Measurements from ENCODE around the gene HPSE2.
"Not testable (repeated sequence)": the region's sequence is repeated elsewhere in the genome, so short reads cannot be mapped to it uniquely, and the experiment has no call there.

The HPSE2 gene

DNA sequence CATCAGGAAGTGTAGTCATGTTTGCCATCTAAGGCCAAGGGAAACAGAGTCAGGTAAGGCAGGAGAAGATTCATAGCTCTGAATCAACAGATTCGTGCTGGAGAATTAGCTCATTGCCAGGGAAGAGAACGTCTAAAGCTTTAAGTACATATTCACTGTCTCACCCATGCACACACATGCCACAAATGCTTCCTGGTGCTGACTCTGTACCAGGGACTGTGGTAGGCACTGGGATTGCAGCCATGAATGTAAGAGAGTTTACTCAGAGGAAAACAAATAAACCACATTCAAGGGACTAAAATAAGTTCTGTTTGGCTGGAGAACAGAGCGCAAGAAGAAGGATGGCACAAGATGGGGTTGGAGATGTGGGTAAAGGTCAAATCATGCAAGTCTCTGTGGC lies 699.1 kb downstream of the HPSE2 start:
- no peak for DNase-seq

DNA sequence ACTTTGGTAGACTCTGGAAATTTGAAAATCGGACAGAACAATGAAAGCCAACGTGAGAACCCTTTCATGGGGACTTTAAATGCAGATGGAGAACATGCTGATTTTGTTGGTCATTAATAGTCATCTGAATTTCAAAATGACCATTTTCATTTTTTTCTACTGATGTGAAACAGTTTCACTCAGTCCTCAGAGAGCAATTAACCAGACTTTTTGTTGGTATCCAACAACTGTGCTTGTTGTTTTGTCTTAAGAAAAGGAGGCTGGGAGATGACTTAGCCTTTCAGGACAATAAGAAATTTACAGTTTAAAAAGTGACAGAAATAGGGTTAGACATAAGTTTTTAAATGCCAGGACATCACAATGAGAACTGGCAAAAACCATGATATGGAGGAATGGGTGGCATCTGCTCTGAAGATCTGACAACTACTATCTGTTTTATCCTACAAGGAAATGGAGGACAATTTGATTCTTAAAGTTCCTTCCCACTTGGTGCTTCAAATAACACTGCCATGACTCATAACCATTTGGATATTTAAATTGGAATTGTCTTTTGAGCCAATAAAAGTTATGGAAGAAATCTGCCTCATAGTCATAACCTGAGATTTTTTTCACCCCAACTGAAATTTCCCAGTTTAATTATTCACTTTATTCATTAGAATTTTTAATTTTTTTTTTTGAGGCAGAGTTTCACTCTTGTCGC lies 701.8 kb downstream of the HPSE2 start:
- DNase-seq, result no peak

DNA sequence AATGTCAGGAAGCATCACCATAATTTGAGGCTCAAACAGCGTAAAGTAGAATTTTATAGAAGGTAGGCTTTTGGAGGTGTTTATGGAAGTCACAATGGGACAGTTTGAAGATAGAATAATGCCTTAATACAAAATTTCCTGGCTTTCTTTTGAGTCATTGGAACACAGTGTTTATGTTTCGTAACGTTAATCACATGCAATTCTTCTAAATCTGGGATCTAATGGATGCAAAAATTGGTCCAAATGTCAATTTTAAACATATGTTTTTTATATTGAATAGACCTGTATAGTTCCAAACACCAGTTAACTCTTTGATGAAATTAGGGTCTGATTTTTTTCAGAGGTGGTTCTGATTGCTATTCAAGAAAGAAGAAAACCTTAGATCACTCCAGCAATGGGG lies 702.4 kb downstream of the HPSE2 start:
- no peak for DNase-seq

DNA sequence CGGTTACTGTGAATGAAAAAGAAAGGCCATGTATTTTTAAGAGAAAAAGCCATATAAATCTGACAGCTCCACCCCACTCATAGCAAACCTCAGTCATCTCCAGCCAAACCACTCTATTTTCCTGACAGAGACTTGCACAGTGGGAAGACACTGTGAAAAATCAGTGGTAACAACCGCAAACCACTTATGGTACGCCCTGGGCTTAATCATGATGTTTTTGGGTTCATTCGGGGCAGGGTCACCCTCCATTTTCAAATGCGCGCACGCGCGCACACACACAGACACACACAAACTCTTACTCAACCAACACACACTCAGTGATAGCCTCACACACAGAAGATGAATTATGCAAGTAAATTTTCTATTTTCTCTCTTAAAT lies 706.9 kb downstream of the HPSE2 start:
- DNase-seq, result no peak

- no peak for DNase-seq
Measured at GRCh38 chr10:98528166-98528804, 707.4 kb downstream of the HPSE2 start.

GRCh38 chr10:98525969-98526368 lies 709.7 kb downstream of the HPSE2 start:
- no peak for DNase-seq

DNA sequence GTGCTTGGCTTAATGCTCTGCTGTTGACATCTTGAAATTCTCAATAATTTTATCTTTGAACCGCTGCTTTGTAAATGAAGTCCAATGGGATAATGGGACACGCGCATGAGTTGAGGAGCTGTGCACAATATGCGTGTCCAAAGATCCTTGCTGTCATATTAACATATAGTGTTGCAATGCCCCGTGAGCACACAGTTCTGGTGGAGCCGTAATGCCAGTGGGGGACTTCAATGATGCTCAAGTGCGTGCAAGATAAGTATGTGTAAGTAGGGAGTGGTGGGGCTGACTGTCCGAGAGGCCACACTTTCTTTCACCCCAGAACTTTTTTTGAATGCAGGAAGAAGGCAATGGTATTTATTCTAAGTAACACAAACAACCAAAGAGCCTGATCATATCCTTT lies 711.5 kb downstream of the HPSE2 start:
- DNase-seq, result no peak

GRCh38 chr10:98519841-98520240 lies 715.8 kb downstream of the HPSE2 start:
- DNase-seq, result no peak

GRCh38 chr10:98517672-98518071 lies 718.0 kb downstream of the HPSE2 start:
- no peak for DNase-seq

GRCh38 chr10:98516352-98516751 lies 719.3 kb downstream of the HPSE2 start:
- no peak for DNase-seq

DNA sequence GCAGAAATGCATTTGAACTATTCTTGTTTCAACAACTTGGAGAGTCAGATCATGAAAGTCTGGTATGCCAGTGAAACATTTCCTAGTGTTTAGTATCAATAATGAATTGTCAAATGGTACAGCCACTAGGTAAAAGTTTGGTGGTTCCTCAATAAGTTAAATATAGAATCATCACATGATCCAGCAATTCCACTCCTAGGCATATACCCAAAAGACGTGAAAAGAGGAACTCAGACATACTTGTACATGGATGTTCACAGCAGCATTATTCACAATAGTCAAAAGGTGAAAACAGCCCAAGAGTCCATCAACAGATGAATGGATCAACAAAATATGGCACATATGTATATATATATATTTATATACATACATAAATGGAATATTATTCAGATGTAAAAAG lies 721.9 kb downstream of the HPSE2 start:
- DNase-seq, result no peak

DNA sequence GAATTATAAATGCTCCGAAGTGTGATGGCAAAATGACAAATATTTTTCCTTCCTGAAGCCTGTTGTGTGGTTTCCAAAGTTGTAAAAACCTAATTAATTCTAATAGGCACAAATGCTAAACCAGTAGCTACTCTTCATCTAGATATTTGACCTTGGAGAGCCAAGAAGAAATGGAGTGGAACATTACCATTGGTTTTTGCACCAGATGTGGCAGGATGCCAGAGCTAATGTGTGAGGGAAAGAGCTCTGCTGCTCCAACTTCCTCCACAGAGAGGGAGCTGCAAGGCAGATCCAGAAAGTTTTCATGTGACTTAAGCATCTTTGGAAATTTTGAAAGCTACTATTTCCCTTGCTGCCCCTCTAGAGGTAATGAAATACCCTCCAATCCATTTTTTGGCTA lies 723.8 kb downstream of the HPSE2 start:
- DNase-seq, result no peak

DNA sequence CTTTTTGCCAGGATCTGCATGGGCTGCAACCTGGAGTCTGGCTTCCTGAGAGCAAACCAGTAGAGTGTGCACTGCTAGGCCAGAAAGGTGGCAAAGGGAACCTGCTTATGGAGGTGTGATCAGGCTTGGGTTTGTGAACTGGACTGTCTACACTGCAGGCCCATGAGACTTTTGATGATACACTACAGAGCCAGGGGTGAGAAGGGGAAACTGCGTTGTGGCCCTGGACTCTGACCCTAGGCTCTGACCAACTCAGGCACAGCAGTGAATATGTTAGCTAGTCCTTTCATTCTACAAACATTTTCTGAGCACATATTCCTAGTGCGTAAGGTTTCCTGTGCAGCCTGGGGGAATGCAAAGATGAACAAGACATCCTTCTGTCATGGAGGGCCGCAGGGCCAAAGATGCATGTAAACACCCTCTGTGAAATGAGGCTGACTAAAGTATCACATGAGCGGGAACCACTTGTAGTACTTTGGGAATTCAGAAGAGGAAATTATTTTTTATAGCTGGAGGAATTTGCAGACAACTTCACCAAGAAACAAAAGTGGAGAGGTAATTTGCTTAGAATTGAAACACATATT lies 725.1 kb downstream of the HPSE2 start:
- no peak for DNase-seq

- no peak for DNase-seq
Measured at GRCh38 chr10:98509745-98510144, 725.9 kb downstream of the HPSE2 start.

GRCh38 chr10:98502535-98502934 lies 733.1 kb downstream of the HPSE2 start:
- DNase-seq, result not testable (repeated sequence)

GRCh38 chr10:98492763-98493162 lies 742.9 kb downstream of the HPSE2 start:
- DNase-seq, result no peak

DNA sequence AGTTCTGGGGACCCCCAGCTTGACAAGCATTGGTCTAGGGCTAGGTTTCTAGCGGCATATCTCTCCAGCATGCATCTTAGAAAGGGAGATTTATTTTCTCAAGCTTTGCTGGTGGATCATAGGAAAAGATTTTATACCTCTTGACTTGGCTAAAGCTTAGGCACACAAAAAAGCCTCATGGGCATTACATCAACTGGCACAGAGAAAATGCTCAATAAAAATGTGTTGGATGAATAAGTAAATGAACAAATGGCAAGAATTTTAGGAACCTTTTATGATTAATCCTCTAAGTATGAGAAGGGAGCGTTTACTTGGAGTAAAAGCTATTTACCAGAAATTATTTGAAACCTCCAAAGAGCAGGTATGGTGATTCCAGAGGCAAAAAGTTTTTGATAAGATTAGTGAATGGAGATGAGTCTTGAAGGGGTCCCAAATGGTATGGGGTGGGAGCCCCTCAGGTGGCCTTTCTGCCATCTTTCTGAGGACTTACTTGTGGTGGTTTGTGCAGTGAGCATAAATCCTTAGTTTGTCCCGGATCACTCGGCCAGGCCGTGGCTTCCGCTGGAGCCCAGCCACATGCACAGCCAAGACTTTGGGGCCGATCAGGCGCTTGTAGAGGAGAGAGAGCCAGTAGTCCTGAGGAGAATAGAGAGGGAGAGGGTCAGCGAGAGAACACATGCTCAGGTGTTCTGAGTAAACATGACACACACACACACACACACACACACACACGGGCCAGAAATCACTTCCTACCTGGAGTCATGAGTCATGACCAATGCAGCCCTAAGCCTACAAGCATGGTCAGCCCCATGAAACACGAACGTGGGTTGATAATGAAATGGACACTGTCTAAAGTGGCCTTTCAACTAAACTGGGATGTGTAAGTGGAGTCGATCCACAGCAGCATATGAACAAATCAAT lies 745.8 kb downstream of the HPSE2 start:
- no peak for DNase-seq

DNA sequence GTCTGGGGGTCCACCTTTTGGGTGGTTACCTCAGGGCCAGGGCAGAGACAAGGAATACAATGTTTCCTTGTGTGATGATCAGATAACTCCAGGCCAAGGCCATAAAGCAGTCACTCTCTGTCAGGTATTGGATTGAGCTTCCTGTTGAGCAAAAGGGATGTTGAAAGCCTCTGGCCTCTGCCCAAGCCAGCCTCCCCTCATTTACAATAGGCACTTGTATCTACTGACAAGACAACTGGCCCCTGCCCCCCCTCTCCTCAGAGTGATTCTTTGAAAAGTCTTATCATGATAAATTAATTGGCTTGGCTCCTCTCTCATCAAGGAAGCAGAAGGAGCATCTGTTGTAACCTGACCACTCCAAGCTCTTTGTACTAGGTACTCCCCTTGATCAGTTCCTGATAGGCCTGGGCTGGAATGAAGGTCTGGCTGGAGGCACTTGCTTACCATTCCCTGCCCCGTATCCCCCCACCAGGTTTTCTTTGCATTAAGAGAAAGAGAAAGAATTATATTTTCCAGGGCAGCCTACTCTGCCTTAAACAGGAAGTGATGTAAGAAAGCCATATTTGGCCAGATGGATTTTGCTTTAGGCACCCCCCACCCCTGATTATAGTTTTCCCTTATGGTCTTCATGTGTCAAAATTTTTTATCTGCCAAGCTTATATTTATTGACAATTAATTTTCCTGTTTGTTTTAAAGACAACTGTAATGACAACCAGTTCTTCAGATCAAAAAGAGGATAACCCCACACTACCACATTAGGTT lies 746.8 kb downstream of the HPSE2 start:
- no peak for DNase-seq

GRCh38 chr10:98487649-98488048 lies 748.0 kb downstream of the HPSE2 start:
- no peak for DNase-seq

DNA sequence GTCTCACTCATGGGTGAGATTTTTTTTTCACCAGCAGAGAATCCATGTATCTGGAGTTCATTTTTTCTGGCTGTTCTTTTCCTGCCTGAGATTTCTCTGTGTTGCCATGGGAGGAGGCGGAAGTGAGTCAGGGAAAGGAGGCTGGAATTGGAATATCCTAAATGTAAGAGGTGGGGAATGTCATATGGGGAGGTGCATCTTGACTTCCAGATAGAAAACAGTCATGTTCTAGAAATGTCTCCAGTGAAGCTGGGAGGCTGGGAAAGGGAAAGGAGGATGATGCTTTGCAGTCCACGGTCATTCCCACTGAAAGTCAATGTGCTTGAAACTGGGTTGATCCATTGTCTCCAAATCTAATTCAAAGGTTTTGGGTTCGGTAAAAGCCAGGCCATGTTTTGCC lies 749.2 kb downstream of the HPSE2 start:
- no peak for DNase-seq

DNA sequence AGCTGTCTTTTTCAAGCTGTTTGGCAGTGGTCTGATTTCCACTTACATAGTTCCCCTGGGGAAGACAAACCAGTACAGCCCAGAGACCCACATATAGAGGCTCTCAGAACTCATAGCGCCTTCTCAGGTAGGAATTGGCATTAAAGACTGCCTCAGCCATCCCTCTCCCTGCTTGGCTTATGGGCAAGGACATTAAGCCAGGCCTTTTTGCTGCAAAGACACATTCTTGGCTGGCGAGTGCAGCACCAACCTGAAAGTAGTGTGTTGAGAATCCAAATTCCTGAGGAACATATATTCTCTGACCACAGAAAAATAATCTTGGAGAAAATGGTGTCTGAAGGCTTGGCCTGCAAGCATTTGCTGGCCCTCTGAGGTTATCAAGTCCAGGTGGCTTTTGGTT lies 749.7 kb downstream of the HPSE2 start:
- DNase-seq, result no peak

- DNase-seq, result no peak
Measured at GRCh38 chr10:98483658-98484057, 752.0 kb downstream of the HPSE2 start.

DNA sequence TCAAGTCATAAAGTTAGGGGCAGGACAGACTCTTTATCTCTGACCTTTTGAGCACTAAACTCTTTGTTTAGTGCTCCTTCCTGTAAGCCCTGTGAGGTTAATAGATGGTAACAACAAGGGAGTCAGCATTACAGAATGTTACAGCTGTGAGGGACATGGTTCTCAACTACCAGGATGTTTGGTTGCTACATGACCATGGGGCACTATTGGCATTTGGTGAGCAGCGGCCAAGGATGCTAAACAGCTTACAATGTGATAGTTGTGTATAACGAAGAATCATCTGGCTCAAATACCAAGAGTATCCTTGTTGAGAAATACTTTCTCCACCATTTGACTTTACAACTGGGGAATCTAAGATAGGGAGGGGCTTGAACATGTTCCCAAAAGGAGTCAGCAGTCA lies 753.6 kb downstream of the HPSE2 start:
- no peak for DNase-seq
